ENCODE results near the gene VWA2. TPM values are rescaled to one million over a fixed set of nuclear protein-coding genes. Genes with fewer than 3 reads are reported as not detected.

The VWA2 gene
- total RNA-seq, 1 donor from 2014 or later: not detected

GRCh38 chr10:114276066-114276465 lies 37.0 kb downstream of the VWA2 start:
- DNase-seq (ENCODE audit: low read depth, low spot score): no peak

- DNase-seq (ENCODE audit: low read depth, low spot score): no peak
These were observed 37.6 kb downstream of the VWA2 start for GRCh38 chr10:114276671-114277070.

- no peak for DNase-seq (ENCODE audit: low read depth, low spot score)
These were observed 39.3 kb downstream of the VWA2 start for GRCh38 chr10:114278140-114278883.

- no peak for DNase-seq (ENCODE audit: low read depth, low spot score)
These were observed 39.8 kb downstream of the VWA2 start for GRCh38 chr10:114278884-114279191.

GRCh38 chr10:114279289-114279688 lies 40.2 kb downstream of the VWA2 start:
- no peak for DNase-seq (ENCODE audit: low read depth, low spot score)

GRCh38 chr10:114279901-114280644 lies 41.0 kb downstream of the VWA2 start:
- DNase-seq (ENCODE audit: low read depth, low spot score): no peak

- no peak for DNase-seq (ENCODE audit: low read depth, low spot score)
These were observed 42.0 kb downstream of the VWA2 start for GRCh38 chr10:114281006-114281405.

GRCh38 chr10:114281461-114281860 lies 42.4 kb downstream of the VWA2 start:
- no peak for DNase-seq (ENCODE audit: low read depth, low spot score)

- no peak for DNase-seq (ENCODE audit: low read depth, low spot score)
These were observed 43.5 kb downstream of the VWA2 start for GRCh38 chr10:114282526-114282925.

- no peak for DNase-seq (ENCODE audit: low read depth, low spot score)
These were observed 44.0 kb downstream of the VWA2 start for GRCh38 chr10:114283091-114283490.

- no peak for DNase-seq (ENCODE audit: low read depth, low spot score)
These were observed 44.6 kb downstream of the VWA2 start for GRCh38 chr10:114283535-114284234.

GRCh38 chr10:114284346-114285071 lies 45.5 kb downstream of the VWA2 start:
- DNase-seq (ENCODE audit: low read depth, low spot score): no peak

GRCh38 chr10:114285961-114286441 lies 46.9 kb downstream of the VWA2 start:
- DNase-seq (ENCODE audit: low read depth, low spot score): no peak

GRCh38 chr10:114286921-114287320 lies 47.9 kb downstream of the VWA2 start:
- DNase-seq (ENCODE audit: low read depth, low spot score): no peak

- no peak for DNase-seq (ENCODE audit: low read depth, low spot score)
These were observed 49.5 kb downstream of the VWA2 start for GRCh38 chr10:114288424-114289095.

- no peak for DNase-seq (ENCODE audit: low read depth, low spot score)
These were observed 50.0 kb downstream of the VWA2 start for GRCh38 chr10:114289096-114289436.

GRCh38 chr10:114290038-114290437 lies 51.0 kb downstream of the VWA2 start:
- DNase-seq (ENCODE audit: low read depth, low spot score): no peak

GRCh38 chr10:114291076-114291475 lies 52.0 kb downstream of the VWA2 start:
- DNase-seq (ENCODE audit: low read depth, low spot score): no peak

- no peak for DNase-seq (ENCODE audit: low read depth, low spot score)
These were observed 52.5 kb downstream of the VWA2 start for GRCh38 chr10:114291516-114291915.

- no peak for DNase-seq (ENCODE audit: low read depth, low spot score)
These were observed 54.0 kb downstream of the VWA2 start for GRCh38 chr10:114293075-114293474.

GRCh38 chr10:114294549-114294948 lies 55.5 kb downstream of the VWA2 start:
- peak; percentile 36 for DNase-seq (ENCODE audit: low read depth, low spot score)
